ENCODE measurements around the gene KLHDC10.
"Not testable (repeated sequence)": the region's sequence is repeated elsewhere in the genome, so short reads cannot be mapped to it uniquely, and the experiment has no call there.

The KLHDC10 gene

GRCh38 chr7:130160455-130160854 is 90.1 kb downstream of the KLHDC10 start:
- no peak for DNase-seq

- DNase-seq, result no peak
Observed at GRCh38 chr7:130162196-130162595, 91.9 kb downstream of the KLHDC10 start.

- DNase-seq, result no peak
Observed at GRCh38 chr7:130174237-130174959, 104.1 kb downstream of the KLHDC10 start.

- no peak for DNase-seq
Observed at GRCh38 chr7:130178251-130178650, 107.9 kb downstream of the KLHDC10 start.

- no peak for DNase-seq
Observed at GRCh38 chr7:130179631-130180030, 109.3 kb downstream of the KLHDC10 start.

- DNase-seq, result peak; percentile 50
Observed at GRCh38 chr7:130180571-130181262, 110.4 kb downstream of the KLHDC10 start.

- no peak for DNase-seq
Observed at GRCh38 chr7:130181263-130181605, 110.9 kb downstream of the KLHDC10 start.

- no peak for DNase-seq
Observed at GRCh38 chr7:130182990-130183389, 112.7 kb downstream of the KLHDC10 start.

GRCh38 chr7:130184349-130184748 is 114.0 kb downstream of the KLHDC10 start:
- DNase-seq, result not testable (repeated sequence)

All from stimulated activated naive CD4-positive, alpha-beta T cell treated with Interleukin-2 at 50 U/mL for 16 hours (primary cell).